Measurements from ENCODE around the gene NME4. TPM values are rescaled to one million over a fixed set of nuclear protein-coding genes. Genes with fewer than 3 reads are reported as not detected.

Gene NME4
- total RNA-seq, 2 experiments from 2014 or later, result 25.0 TPM

DNA sequence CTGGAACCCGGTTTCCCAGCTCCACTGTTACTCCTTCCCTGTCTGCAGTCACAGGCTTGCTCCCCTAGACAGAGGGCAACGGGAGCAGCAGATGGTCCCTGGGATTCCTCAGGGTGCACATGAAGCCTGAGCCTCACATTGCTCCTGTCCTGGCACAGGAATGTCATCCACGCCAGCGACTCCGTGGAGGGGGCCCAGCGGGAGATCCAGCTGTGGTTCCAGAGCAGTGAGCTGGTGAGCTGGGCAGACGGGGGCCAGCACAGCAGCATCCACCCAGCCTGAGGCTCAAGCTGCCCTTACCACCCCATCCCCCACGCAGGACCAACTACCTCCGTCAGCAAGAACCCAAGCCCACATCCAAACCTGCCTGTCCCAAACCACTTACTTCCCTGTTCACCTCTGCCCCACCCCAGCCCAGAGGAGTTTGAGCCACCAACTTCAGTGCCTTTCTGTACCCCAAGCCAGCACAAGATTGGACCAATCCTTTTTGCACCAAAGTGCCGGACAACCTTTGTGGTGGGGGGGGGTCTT, 3.1 kb downstream of the NME4 start:
- Histone ChIP-seq H2AFZ (ENCODE audit: low read length) (no peak overlapping the region), H3K9me3 (ENCODE audit: low read length) (no peaks in the 10 kb centered on the region), H3K4me3 (ENCODE audit: low read depth, low read length, poor library complexity, severe bottlenecking) (peak overlapping the region; percentile 74), H3K79me2 (ENCODE audit: insufficient read depth, low read depth, low read length) (no peaks in the 10 kb centered on the region; the same call in 1 of the 2 replicates), H3K4me1 (ENCODE audit: insufficient read depth, low read length, poor library complexity, severe bottlenecking) (peaks cover 26% of the 10 kb centered on the region), H3K9me2 (ENCODE audit: insufficient read depth, low read length) (no peaks in the 10 kb centered on the region), H4K20me1 (ENCODE audit: insufficient read depth, low read length) (no peaks in the 10 kb centered on the region), H3K27ac (ENCODE audit: low read depth, low read length, poor library complexity, severe bottlenecking) (peak overlapping the region; percentile 54), H3K36me3 (ENCODE audit: insufficient read depth, low read length) (no peaks in the 10 kb centered on the region), H3K4me2 (ENCODE audit: low read length) (peak overlapping the region; percentile 82)
- no TSS peak for BruUV-seq (replicated peaks)
- no peak for TF ChIP-seq EZH2phosphoT487 (IDR thresholded peaks at IDR 0.05; ENCODE audit: borderline replicate concordance, low read depth, low read length)
- TF ChIP-seq, protein P1, sequence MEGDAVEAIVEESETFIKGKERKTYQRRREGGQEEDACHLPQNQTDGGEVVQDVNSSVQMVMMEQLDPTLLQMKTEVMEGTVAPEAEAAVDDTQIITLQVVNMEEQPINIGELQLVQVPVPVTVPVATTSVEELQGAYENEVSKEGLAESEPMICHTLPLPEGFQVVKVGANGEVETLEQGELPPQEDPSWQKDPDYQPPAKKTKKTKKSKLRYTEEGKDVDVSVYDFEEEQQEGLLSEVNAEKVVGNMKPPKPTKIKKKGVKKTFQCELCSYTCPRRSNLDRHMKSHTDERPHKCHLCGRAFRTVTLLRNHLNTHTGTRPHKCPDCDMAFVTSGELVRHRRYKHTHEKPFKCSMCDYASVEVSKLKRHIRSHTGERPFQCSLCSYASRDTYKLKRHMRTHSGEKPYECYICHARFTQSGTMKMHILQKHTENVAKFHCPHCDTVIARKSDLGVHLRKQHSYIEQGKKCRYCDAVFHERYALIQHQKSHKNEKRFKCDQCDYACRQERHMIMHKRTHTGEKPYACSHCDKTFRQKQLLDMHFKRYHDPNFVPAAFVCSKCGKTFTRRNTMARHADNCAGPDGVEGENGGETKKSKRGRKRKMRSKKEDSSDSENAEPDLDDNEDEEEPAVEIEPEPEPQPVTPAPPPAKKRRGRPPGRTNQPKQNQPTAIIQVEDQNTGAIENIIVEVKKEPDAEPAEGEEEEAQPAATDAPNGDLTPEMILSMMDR (conservative IDR thresholded peaks at IDR 0.05; ENCODE audit: low read length), result no peak
- no peak for DNase-seq (ENCODE audit: low spot score)
- ChIA-PET POLR2A (interaction anchor here (0.5 to 0.6 kb wide), 2 partner anchors 15 to 20 kb away, joined by 3 read pairs; no protein-coding TSS in a partner anchor), CTCF (ENCODE audit: unreplicated experiment) (no interaction called here)
- intact Hi-C loops (cut with micrococcal nuclease; ENCODE audit: unreplicated experiment), result loop anchor here (2.0 kb wide), 1 partner anchor 17 kb away; no protein-coding TSS in a partner anchor

DNA sequence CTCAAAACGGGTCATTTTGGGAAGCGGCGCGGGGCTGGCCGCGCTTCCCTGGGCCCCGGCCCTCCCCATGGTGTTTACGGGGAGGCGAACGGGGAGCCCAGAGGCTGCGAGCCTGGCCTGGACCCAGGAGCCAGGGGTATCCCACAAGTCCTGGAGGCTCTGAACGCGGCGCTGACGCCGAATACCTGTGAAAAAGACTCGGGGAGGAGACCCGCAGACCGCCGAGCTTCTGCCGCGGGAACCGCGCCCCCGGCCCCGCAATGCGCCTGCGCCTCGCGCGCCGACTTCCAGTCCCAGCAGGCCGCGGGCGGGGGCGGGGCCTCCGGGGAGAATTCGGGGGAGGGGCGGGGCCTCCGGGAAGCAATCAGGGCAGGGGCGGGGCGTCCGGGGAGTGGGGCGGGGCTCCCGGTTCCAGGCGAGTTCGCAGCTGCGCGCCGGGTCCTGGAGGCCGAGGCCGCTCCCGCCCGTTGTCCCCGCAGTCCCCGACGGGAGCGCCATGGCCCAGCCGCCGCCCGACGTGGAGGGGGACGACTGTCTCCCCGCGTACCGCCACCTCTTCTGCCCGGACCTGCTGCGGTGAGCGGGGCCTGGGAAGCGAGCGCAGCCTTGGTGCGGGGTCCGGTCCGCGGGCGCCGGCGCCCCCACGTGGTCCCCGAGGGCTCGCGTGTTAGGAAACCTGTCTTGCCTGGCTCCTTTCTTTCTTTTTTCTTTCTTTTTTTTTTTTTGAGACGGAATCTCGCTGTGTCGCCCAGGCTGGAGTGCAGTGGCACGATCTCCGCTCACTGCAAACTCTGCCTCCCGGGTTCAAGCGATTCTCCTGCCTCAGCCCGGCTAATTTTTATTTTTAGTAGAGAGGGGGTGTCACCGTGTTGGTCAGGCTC, 4.7 kb downstream of the NME4 start, which contains the start of gene DECR2:
TSS of gene DECR2 (plus strand) at position 418 of the 881 bp plus-strand sequence. CDS start at position 497, 79 bp downstream.
- no TSS peak for BruUV-seq (replicated peaks)
- Histone ChIP-seq H3K9me3 (ENCODE audit: low read length) (no peaks in the 10 kb centered on the region), H2AFZ (ENCODE audit: low read length) (peak within 1 kb of the TSS; percentile 76; the same call in 1 of the 2 replicates), H3K36me3 (ENCODE audit: insufficient read depth, low read length) (no peaks in the 10 kb centered on the region), H3K4me3 (ENCODE audit: low read depth, low read length, poor library complexity, severe bottlenecking) (peak within 1 kb of the TSS; percentile 74), H3K27ac (ENCODE audit: low read depth, low read length, poor library complexity, severe bottlenecking) (peak within 1 kb of the TSS; percentile 54), H4K20me1 (ENCODE audit: insufficient read depth, low read length) (no peaks in the 10 kb centered on the region), H3K79me2 (ENCODE audit: insufficient read depth, low read depth, low read length) (no peaks in the 10 kb centered on the region; the same call in 1 of the 2 replicates), H3K4me1 (ENCODE audit: insufficient read depth, low read length, poor library complexity, severe bottlenecking) (peaks cover 22% of the 10 kb centered on the region), H3K9me2 (ENCODE audit: insufficient read depth, low read length) (no peaks in the 10 kb centered on the region), H3K4me2 (ENCODE audit: low read length) (peak within 1 kb of the TSS; percentile 82)
- ChIA-PET CTCF (ENCODE audit: unreplicated experiment) (no interaction called here), POLR2A (interaction anchor here (0.7 kb wide), 1 partner anchor 39 kb away, joined by 4 read pairs; no protein-coding TSS in a partner anchor)
- TF ChIP-seq EZH2phosphoT487 (IDR thresholded peaks at IDR 0.05; ENCODE audit: borderline replicate concordance, low read depth, low read length), result no peak
- TF ChIP-seq, protein P1 (conservative IDR thresholded peaks at IDR 0.05; ENCODE audit: low read length), result peak; percentile 74
- DNase-seq (ENCODE audit: low spot score), result peak; percentile 93
- intact Hi-C loops (cut with micrococcal nuclease; ENCODE audit: unreplicated experiment), result loop anchor here (2.0 kb wide), 1 partner anchor 19 kb away; no protein-coding TSS in a partner anchor

Data from OCI-LY7 (cell line).